K562 (cell line): ENCODE results near the gene ATP6V0E1. TPM values are rescaled to one million over a fixed set of nuclear protein-coding genes. Genes with fewer than 3 reads are reported as not detected.

Source experiments
- CBX3 ChIP-seq, 2 experiments: IDR thresholded peaks; 1 replicate in 1 of 2; 2 replicates in 1 of 2; pipeline ENCODE4 v1.6.1; 2012; ENCODE audit warnings: inconsistent platforms in 2 of 2, low read length in 2 of 2, borderline replicate concordance in 1 of 2, control low read depth in 1 of 2
- CHD2 ChIP-seq: IDR thresholded peaks from 2 replicates; pipeline ENCODE4 v1.6.1; 2011; ENCODE audit warnings: low read depth, low read length
- CTBP1 ChIP-seq: fragments of 450-650 bp; IDR thresholded peaks from 2 replicates; pipeline ENCODE4 v1.6.1; 2016; ENCODE audit warnings: borderline replicate concordance
- ETV1 ChIP-seq: fragments of 450-650 bp; conservative IDR thresholded peaks from 2 replicates; pipeline ENCODE4 v1.6.1; 2016; ENCODE audit warnings: missing genetic modification characterization, control low read depth, low read depth, missing compliant biosample characterization
- HDAC8 ChIP-seq: fragments of 450-650 bp; IDR thresholded peaks from 2 replicates; pipeline ENCODE4 v1.6.1; 2016; ENCODE audit warnings: mild to moderate bottlenecking, missing genetic modification characterization, moderate library complexity, missing compliant biosample characterization
- HNRNPK ChIP-seq: fragments of 200-400 bp; formaldehyde crosslinking; IDR thresholded peaks from one replicate; pipeline ENCODE4 v1.6.1; 2018; ENCODE audit warnings: mild to moderate bottlenecking, low read depth, low read length; ENCODE audit not compliant: poor library complexity, severe bottlenecking
- IRF2 ChIP-seq: sonication (generic); formaldehyde crosslinking; IDR thresholded peaks from 2 replicates; pipeline ENCODE4 v1.8.1; 2022; ENCODE audit warnings: mild to moderate bottlenecking, missing genetic modification reagents
- MAFG ChIP-seq: fragments of 450-650 bp; conservative IDR thresholded peaks from 2 replicates; pipeline ENCODE4 v1.6.1; 2016; ENCODE audit warnings: missing genetic modification characterization, missing compliant biosample characterization
- NR2C1 ChIP-seq, 2 experiments: fragments of 450-650 bp; IDR thresholded peaks; 2 replicates each; pipeline ENCODE4 v1.6.1; 2017; ENCODE audit warnings: mild to moderate bottlenecking in 2 of 2, antibody characterized with exemption in 1 of 2, inconsistent platforms in 1 of 2, missing compliant biosample characterization in 1 of 2, missing genetic modification characterization in 1 of 2
- SMC3 ChIP-seq: conservative IDR thresholded peaks from 2 replicates; pipeline ENCODE4 v1.6.1; 2011; ENCODE audit warnings: low read depth, low read length, improper control_type of control experiment; ENCODE audit not compliant: insufficient read depth
- TAF7 ChIP-seq: fragments of 450-650 bp; IDR thresholded peaks from 2 replicates; pipeline ENCODE4 v1.6.1; 2016; ENCODE audit warnings: missing genetic modification characterization, missing compliant biosample characterization
- ZC3H11A ChIP-seq: IDR thresholded peaks from 2 replicates; pipeline ENCODE4 v1.6.1; 2012; ENCODE audit warnings: low read depth, low read length, improper control_type of control experiment
- ZNF134 ChIP-seq: fragments of 250-450 bp; sonication (Bioruptor Pico); conservative IDR thresholded peaks from 2 replicates; pipeline ENCODE4 v1.4.0; 2020
- ZNF263 ChIP-seq: sonication (generic); formaldehyde crosslinking; IDR thresholded peaks from 2 replicates; pipeline ENCODE4 v1.8.0; 2022; ENCODE audit warnings: mild to moderate bottlenecking, missing genetic modification reagents, borderline replicate concordance
- ZNF3 ChIP-seq: fragments of 250-450 bp; sonication (Bioruptor Pico); IDR thresholded peaks from 2 replicates; pipeline ENCODE4 v1.5.0; 2021; ENCODE audit warnings: mild to moderate bottlenecking, moderate library complexity
- ZNF696 ChIP-seq: fragments of 250-450 bp; sonication (Bioruptor Pico); conservative IDR thresholded peaks from 2 replicates; pipeline ENCODE4 v1.4.0; 2020; ENCODE audit warnings: mild to moderate bottlenecking, moderate library complexity
- polyA plus RNA-seq, 8 experiments: library from polyadenylated mRNA; depleted of rRNA in 4 of 8; stranded (reverse) in 5 of 8; unstranded in 3 of 8; fragments of >200 nt; fragmentation: Nextera tagmentation in 2 of 8; fragmentation: Illumina TruSeq in 1 of 8; extraction: Ambion mirVana in 2 of 8; extraction: Trizol in 1 of 8; gene quantifications; 2 replicates each; pipeline versions ENCODE4 v1.2.1 to v1.2.3, GENCODE V29; 2011 to 2014; ENCODE audit warnings: inconsistent platforms in 1 of 8, missing spikeins in 1 of 8
- total RNA-seq, 7 experiments: library from RNA; depleted of rRNA in 6 of 7; stranded (reverse); fragments of >200 nt in 6 of 7; fragmentation: Illumina TruSeq in 2 of 7; extraction: Trizol in 2 of 7; gene quantifications; 2 replicates each; pipeline versions ENCODE4 v1.2.1 to v1.2.3, GENCODE V29; 2011 to 2021; ENCODE audit warnings: low replicate concordance in 1 of 7
- TF ChIP-seq, protein P1 (sequence below): sonication (generic); formaldehyde crosslinking; IDR thresholded peaks from 2 replicates; pipeline ENCODE4 v1.8.0; 2023; ENCODE audit warnings: mild to moderate bottlenecking, missing genetic modification reagents
- TF ChIP-seq, protein P2 (sequence below): sonication (generic); formaldehyde crosslinking; IDR thresholded peaks from 2 replicates; pipeline ENCODE4 v1.8.0; 2022; ENCODE audit warnings: missing genetic modification reagents, mild to moderate bottlenecking, borderline replicate concordance
- TF ChIP-seq, protein P3 (sequence below): fragments of 250-450 bp; sonication (Bioruptor Pico); IDR thresholded peaks from 2 replicates; pipeline ENCODE4 v1.8.0; 2021; ENCODE audit warnings: moderate library complexity, mild to moderate bottlenecking, inconsistent platforms
- TF ChIP-seq, protein P4 (sequence below): fragments of 450-650 bp; formaldehyde crosslinking; IDR thresholded peaks from 2 replicates; pipeline ENCODE4 v1.4.0; 2020; ENCODE audit warnings: mild to moderate bottlenecking, moderate library complexity
- TF ChIP-seq, protein P5 (sequence below): sonication (generic); formaldehyde crosslinking; IDR thresholded peaks from 2 replicates; pipeline ENCODE4 v1.8.1; 2023; ENCODE audit warnings: mild to moderate bottlenecking, missing genetic modification reagents

ATP6V0E1 gene
- total and polyA plus RNA-seq, 9 of the 15 experiments (the other 6 are each of a cell fraction or from before 2014, with no cell fraction given) = 63.8 to 395 (median 112) TPM

DNA sequence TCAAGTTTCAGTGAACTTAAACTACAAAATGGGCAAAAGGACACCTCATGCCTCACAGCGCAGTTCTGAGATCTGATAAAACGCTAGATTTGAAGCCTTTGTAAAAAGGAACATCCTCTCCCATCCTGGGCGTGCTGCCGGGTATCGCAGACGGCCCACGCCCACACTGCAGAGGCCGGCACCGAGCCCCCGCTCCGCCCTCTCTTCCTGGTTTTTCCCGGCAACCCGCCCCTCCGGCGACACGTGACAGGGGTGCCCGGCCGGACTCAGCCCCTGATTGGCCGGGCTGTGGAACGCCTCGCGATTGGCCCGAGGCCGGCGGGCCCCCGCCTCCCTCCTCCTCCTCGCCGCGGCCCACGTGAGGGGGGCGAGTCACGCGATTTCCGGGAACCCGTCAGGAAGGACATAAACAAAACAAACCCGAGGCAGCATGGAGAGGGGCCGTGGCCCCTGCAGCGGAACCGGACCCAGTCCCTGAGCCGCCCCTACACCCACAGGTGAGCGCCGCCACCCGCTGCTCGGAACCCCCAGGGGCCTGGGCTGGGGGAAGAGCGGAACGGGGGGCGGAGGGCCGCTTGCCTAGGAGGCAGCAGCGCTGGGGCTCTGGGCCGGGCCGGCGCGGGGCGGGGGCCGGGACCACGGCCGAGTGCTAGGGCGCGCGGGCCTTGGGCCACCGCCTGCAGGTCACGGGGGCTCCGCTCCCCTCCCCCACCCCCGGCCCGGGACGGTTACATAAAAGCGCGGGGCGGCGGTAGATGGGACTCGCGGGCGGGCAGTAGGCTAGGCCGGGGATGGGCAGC lies 72.6 kb downstream of the ATP6V0E1 start, which contains the start of gene CREBRF (continued):
- TF ChIP-seq, protein P1, sequence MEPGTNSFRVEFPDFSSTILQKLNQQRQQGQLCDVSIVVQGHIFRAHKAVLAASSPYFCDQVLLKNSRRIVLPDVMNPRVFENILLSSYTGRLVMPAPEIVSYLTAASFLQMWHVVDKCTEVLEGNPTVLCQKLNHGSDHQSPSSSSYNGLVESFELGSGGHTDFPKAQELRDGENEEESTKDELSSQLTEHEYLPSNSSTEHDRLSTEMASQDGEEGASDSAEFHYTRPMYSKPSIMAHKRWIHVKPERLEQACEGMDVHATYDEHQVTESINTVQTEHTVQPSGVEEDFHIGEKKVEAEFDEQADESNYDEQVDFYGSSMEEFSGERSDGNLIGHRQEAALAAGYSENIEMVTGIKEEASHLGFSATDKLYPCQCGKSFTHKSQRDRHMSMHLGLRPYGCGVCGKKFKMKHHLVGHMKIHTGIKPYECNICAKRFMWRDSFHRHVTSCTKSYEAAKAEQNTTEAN = no peak
- TF ChIP-seq TAF7 (tag) = no peak
- no peak for TF ChIP-seq HNRNPK
- TF ChIP-seq MAFG = no peak
- TF ChIP-seq ZNF263 = no peak; the same call in 1 of the 2 replicates
- TF ChIP-seq, protein P2, sequence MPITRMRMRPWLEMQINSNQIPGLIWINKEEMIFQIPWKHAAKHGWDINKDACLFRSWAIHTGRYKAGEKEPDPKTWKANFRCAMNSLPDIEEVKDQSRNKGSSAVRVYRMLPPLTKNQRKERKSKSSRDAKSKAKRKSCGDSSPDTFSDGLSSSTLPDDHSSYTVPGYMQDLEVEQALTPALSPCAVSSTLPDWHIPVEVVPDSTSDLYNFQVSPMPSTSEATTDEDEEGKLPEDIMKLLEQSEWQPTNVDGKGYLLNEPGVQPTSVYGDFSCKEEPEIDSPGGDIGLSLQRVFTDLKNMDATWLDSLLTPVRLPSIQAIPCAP (CRISPR knock-in tag) = no peak
- peak; percentile 89 for TF ChIP-seq ETV1
- TF ChIP-seq CBX3 (IDR thresholded peaks at IDR 0.05; ENCODE audit: borderline replicate concordance in 1 of 2, low read length in 2 of 2) = peak in 1 of 2 experiments; percentile 39; a peak in 1 of 3 replicates
- TF ChIP-seq, protein P3, sequence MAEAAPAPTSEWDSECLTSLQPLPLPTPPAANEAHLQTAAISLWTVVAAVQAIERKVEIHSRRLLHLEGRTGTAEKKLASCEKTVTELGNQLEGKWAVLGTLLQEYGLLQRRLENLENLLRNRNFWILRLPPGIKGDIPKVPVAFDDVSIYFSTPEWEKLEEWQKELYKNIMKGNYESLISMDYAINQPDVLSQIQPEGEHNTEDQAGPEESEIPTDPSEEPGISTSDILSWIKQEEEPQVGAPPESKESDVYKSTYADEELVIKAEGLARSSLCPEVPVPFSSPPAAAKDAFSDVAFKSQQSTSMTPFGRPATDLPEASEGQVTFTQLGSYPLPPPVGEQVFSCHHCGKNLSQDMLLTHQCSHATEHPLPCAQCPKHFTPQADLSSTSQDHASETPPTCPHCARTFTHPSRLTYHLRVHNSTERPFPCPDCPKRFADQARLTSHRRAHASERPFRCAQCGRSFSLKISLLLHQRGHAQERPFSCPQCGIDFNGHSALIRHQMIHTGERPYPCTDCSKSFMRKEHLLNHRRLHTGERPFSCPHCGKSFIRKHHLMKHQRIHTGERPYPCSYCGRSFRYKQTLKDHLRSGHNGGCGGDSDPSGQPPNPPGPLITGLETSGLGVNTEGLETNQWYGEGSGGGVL (CRISPR knock-in tag) = no peak
- TF ChIP-seq ZNF134 (CRISPR knock-in tag) = no peak
- TF ChIP-seq SMC3 = no peak
- no peak for TF ChIP-seq HDAC8 (tag)
- no peak for TF ChIP-seq ZC3H11A
- TF ChIP-seq CTBP1 = peak; percentile 92
- no peak for TF ChIP-seq IRF2 (CRISPR knock-in tag)
- TF ChIP-seq CHD2 = peak; percentile 78; the same call in 1 of the 2 replicates
- TF ChIP-seq, protein P4, sequence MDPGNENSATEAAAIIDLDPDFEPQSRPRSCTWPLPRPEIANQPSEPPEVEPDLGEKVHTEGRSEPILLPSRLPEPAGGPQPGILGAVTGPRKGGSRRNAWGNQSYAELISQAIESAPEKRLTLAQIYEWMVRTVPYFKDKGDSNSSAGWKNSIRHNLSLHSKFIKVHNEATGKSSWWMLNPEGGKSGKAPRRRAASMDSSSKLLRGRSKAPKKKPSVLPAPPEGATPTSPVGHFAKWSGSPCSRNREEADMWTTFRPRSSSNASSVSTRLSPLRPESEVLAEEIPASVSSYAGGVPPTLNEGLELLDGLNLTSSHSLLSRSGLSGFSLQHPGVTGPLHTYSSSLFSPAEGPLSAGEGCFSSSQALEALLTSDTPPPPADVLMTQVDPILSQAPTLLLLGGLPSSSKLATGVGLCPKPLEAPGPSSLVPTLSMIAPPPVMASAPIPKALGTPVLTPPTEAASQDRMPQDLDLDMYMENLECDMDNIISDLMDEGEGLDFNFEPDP (CRISPR knock-in tag) = no peak
- TF ChIP-seq, protein P5, sequence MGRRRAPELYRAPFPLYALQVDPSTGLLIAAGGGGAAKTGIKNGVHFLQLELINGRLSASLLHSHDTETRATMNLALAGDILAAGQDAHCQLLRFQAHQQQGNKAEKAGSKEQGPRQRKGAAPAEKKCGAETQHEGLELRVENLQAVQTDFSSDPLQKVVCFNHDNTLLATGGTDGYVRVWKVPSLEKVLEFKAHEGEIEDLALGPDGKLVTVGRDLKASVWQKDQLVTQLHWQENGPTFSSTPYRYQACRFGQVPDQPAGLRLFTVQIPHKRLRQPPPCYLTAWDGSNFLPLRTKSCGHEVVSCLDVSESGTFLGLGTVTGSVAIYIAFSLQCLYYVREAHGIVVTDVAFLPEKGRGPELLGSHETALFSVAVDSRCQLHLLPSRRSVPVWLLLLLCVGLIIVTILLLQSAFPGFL (CRISPR knock-in tag) = no peak
- TF ChIP-seq ZNF3 (CRISPR knock-in tag) = no peak
- no peak for TF ChIP-seq NR2C1 (IDR thresholded peaks at IDR 0.05)
- no peak for TF ChIP-seq NR2C1 (tag; IDR thresholded peaks at IDR 0.05)
- no peak for TF ChIP-seq ZNF696
